HCEC 1CT (cell line): ENCODE measurements around the gene MPPE1.
"Not testable (repeated sequence)": the region's sequence is repeated elsewhere in the genome, so short reads cannot be mapped to it uniquely, and the experiment has no call there.

Experiments used
- DNase-seq: peaks from one replicate; pipeline ENCODE4 v3.0.0-alpha.2; 2017

MPPE1 gene

GRCh38 chr18:11854554-11854953, 53.6 kb downstream of the MPPE1 start:
- DNase-seq: not testable (repeated sequence)

GRCh38 chr18:11851806-11852337, 56.2 kb downstream of the MPPE1 start:
- DNase-seq: peak; percentile 33

- peak; percentile 97 for DNase-seq
These were observed 56.8 kb downstream of the MPPE1 start, which contains the start of gene CHMP1B for GRCh38 chr18:11851146-11851805. Gene CHMP1B, plus strand, starts transcription at chr18:11851413. Its CDS starts 99 bp downstream, at chr18:11851512.

- no peak for DNase-seq
These were observed 57.3 kb downstream of the MPPE1 start for GRCh38 chr18:11850821-11851145.

GRCh38 chr18:11849841-11850634, 58.1 kb downstream of the MPPE1 start:
- peak; percentile 55 for DNase-seq

- no peak for DNase-seq
These were observed 58.8 kb downstream of the MPPE1 start for GRCh38 chr18:11849279-11849678.

- DNase-seq: no peak
These were observed 60.3 kb downstream of the MPPE1 start for GRCh38 chr18:11847811-11848210.

- no peak for DNase-seq
These were observed 62.5 kb downstream of the MPPE1 start for GRCh38 chr18:11845654-11846053.

GRCh38 chr18:11844436-11844835, 63.7 kb downstream of the MPPE1 start:
- no peak for DNase-seq

- no peak for DNase-seq
These were observed 65.6 kb downstream of the MPPE1 start for GRCh38 chr18:11842562-11842961.

- DNase-seq: no peak
These were observed 67.6 kb downstream of the MPPE1 start for GRCh38 chr18:11840493-11840892.

GRCh38 chr18:11839556-11839955, 68.6 kb downstream of the MPPE1 start:
- DNase-seq: no peak

- no peak for DNase-seq
These were observed 73.3 kb downstream of the MPPE1 start for GRCh38 chr18:11834772-11835171.
